Neural cell (in vitro differentiated cells): Measurements from ENCODE around the gene MBD3L4.

Experiments
- CTCF ChIP-seq: fragments of 450-650 bp; IDR thresholded peaks from 2 replicates; pipeline ENCODE4 v1.5.1; 2014; ENCODE audit warnings: antibody characterized with exemption, mild to moderate bottlenecking, moderate library complexity; ENCODE audit not compliant: poor library complexity, severe bottlenecking
- EP300 ChIP-seq: fragments of 450-650 bp; conservative IDR thresholded peaks from 2 replicates; pipeline ENCODE4 v1.6.1; 2014; ENCODE audit warnings: antibody characterized with exemption, mild to moderate bottlenecking, moderate library complexity; ENCODE audit not compliant: poor library complexity, severe bottlenecking
- REST ChIP-seq: IDR thresholded peaks from 2 replicates; pipeline ENCODE4 v1.6.1; 2012; ENCODE audit warnings: borderline replicate concordance

- no peak for TF ChIP-seq EP300
- no peak for TF ChIP-seq REST
- no peak for TF ChIP-seq CTCF
These were observed 43.2 kb downstream of the MBD3L4 start for GRCh38 chr19:6996810-6997209.
